B cell (primary cell): ENCODE data around the gene XXYLT1.

ENCODE experiments used
- EZH2 ChIP-seq: IDR thresholded peaks from 2 replicates; pipeline ENCODE4 v1.6.1; 2012; ENCODE audit warnings: borderline replicate concordance, low read depth, mild to moderate bottlenecking, moderate library complexity, low read length; ENCODE audit not compliant: insufficient read depth, poor library complexity, severe bottlenecking
- TF ChIP-seq, protein P1 (sequence below): fragments of 200-600 bp; IDR thresholded peaks from one replicate; pipeline ENCODE4 v1.8.0; 2022; ENCODE audit warnings: antibody characterized with exemption, mild to moderate bottlenecking

DNA sequence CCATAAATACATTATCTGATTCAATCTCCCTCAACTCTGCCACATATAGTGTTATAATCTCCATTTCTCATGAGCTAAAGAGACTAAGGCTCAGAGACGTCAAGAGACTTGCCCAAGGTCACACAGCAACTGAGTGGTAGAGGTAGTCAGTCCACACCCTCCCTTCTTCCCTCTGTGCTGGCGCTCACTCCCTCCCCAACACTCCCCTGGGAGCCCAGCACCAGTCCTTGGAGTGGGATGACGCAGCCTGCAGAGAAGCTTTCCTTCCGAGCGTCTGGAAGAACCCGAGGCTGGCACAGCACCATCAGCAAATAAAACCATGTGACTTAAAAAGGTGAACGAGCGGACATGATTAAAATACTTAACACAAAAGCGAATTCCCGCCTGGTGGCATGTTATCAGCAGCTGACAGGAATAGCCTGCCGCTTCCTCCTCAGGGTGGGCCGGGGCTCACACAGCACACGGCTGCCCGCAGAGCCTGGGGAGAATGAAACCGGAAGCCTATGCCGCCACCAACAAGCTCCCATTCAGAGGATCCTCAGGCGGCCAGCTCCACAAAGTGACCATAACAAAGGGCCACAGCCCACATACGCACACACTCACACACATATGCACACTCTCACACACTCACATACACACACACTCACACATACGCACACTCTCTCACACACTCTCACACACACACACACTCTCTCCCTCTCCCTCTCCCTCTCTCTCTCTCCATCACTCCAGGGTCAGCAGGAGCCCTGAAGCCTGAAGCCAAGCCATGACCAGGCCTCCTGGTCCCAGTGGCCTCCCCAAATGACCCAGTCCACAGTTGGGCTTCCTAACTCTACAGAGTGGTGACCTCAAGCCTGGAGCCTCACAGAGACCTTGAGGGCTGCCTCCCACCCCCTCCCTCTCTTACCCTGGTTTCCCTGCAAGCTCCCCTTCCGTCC, 120.5 kb downstream of the XXYLT1 start:
- TF ChIP-seq, protein P1, sequence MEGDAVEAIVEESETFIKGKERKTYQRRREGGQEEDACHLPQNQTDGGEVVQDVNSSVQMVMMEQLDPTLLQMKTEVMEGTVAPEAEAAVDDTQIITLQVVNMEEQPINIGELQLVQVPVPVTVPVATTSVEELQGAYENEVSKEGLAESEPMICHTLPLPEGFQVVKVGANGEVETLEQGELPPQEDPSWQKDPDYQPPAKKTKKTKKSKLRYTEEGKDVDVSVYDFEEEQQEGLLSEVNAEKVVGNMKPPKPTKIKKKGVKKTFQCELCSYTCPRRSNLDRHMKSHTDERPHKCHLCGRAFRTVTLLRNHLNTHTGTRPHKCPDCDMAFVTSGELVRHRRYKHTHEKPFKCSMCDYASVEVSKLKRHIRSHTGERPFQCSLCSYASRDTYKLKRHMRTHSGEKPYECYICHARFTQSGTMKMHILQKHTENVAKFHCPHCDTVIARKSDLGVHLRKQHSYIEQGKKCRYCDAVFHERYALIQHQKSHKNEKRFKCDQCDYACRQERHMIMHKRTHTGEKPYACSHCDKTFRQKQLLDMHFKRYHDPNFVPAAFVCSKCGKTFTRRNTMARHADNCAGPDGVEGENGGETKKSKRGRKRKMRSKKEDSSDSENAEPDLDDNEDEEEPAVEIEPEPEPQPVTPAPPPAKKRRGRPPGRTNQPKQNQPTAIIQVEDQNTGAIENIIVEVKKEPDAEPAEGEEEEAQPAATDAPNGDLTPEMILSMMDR = no peak
- TF ChIP-seq EZH2 = no peak
